Lower leg skin (tissue), 3 donors: Measurements from ENCODE around the gene TCAIM.

Experiments used
- POLR2A ChIP-seq, 2 donors: fragments of 450-650 bp; IDR thresholded peaks; one replicate each; pipeline ENCODE4 v1.6.1; 2016 to 2017; ENCODE audit warnings: antibody characterized with exemption in 2 of 2, mild to moderate bottlenecking in 1 of 2, moderate library complexity in 1 of 2
- TF ChIP-seq, protein P1 (sequence below), 3 donors: fragments of 450-650 bp; IDR thresholded peaks; one replicate each; pipeline ENCODE4 v1.5.1; 2016; ENCODE audit warnings: antibody characterized with exemption in 3 of 3, mild to moderate bottlenecking in 3 of 3, moderate library complexity in 2 of 3

- TF ChIP-seq, protein P1, sequence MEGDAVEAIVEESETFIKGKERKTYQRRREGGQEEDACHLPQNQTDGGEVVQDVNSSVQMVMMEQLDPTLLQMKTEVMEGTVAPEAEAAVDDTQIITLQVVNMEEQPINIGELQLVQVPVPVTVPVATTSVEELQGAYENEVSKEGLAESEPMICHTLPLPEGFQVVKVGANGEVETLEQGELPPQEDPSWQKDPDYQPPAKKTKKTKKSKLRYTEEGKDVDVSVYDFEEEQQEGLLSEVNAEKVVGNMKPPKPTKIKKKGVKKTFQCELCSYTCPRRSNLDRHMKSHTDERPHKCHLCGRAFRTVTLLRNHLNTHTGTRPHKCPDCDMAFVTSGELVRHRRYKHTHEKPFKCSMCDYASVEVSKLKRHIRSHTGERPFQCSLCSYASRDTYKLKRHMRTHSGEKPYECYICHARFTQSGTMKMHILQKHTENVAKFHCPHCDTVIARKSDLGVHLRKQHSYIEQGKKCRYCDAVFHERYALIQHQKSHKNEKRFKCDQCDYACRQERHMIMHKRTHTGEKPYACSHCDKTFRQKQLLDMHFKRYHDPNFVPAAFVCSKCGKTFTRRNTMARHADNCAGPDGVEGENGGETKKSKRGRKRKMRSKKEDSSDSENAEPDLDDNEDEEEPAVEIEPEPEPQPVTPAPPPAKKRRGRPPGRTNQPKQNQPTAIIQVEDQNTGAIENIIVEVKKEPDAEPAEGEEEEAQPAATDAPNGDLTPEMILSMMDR (IDR thresholded peaks at IDR 0.05) = no peak
- TF ChIP-seq POLR2A (IDR thresholded peaks at IDR 0.05) = no peak
These were observed 107.2 kb downstream of the TCAIM start for GRCh38 chr3:44445786-44446185.
